Small intestine (tissue), 16 donors: ENCODE data around the gene AGK. TPM values are rescaled to one million over a fixed set of nuclear protein-coding genes. Genes with fewer than 3 reads are reported as not detected.
A peak's percentile ranks its signal among the peaks of the same experiment; 100 is the strongest.

Experiments
- DNase-seq, 2 donors: peaks; one replicate each; pipeline versions ENCODE4 v3.0.0 to v3.0.0-alpha.2; 2013
- FAIRE-seq: peaks from 2 replicates; lab custom pipeline; 2012; peaks lifted over from hg19 to GRCh38; lab: Jason Lieb, UNC
- H3K27ac ChIP-seq, 3 donors: one replicate each; pipeline ENCODE4 v1.5.1; 2013; ENCODE audit warnings: low read length in 2 of 3, mild to moderate bottlenecking in 2 of 3, control low read depth in 1 of 3, inconsistent platforms in 1 of 3, low read depth in 1 of 3, moderate library complexity in 1 of 3
- H3K27me3 ChIP-seq, 3 donors: one replicate each; pipeline ENCODE4 v1.6.1; 2013; ENCODE audit warnings: low read length in 3 of 3, inconsistent platforms in 1 of 3; ENCODE audit not compliant: control insufficient read depth in 3 of 3, insufficient read depth in 3 of 3
- H3K36me3 ChIP-seq, 3 donors: one replicate each; pipeline ENCODE4 v1.6.1; 2013; ENCODE audit warnings: low read length in 3 of 3, inconsistent platforms in 1 of 3, low read depth in 1 of 3, mild to moderate bottlenecking in 1 of 3, moderate library complexity in 1 of 3; ENCODE audit not compliant: control insufficient read depth in 3 of 3, insufficient read depth in 2 of 3
- H3K4me1 ChIP-seq, 3 donors: one replicate each; pipeline ENCODE4 v1.6.1; 2013; ENCODE audit warnings: low read length in 2 of 3, inconsistent platforms in 1 of 3, low read depth in 1 of 3, mild to moderate bottlenecking in 1 of 3, moderate library complexity in 1 of 3; ENCODE audit not compliant: control insufficient read depth in 3 of 3, insufficient read depth in 2 of 3
- H3K4me3 ChIP-seq, 3 donors: one replicate each; pipeline ENCODE4 v1.5.1; 2013; ENCODE audit warnings: low read length in 3 of 3, control low read depth in 1 of 3, inconsistent platforms in 1 of 3, low read depth in 1 of 3, mild to moderate bottlenecking in 1 of 3, moderate library complexity in 1 of 3
- H3K9me3 ChIP-seq, 2 donors: one replicate each; pipeline ENCODE4 v1.6.1; 2013; ENCODE audit warnings: low read depth in 1 of 2, low read length in 1 of 2; ENCODE audit not compliant: control insufficient read depth in 2 of 2, insufficient read depth in 1 of 2
- WGBS, 3 donors: extraction: QIAGEN DNeasy Blood & Tissue Kit; methylation state at CpG; one replicate each; pipeline ENCODE4 v1.1.7; 2013; 5-methylcytosine and 5-hydroxymethylcytosine counted together
- long read RNA-seq, 10 donors: transcript quantifications; one replicate each; lab custom pipeline, GENCODE V29; 2026
- polyA plus RNA-seq, 4 donors: library from polyadenylated mRNA; stranded (reverse) in 3 of 4; unstranded in 1 of 4; fragments of 200-250 nt in 3 of 4; fragments of 120-200 nt in 1 of 4; gene quantifications; one replicate each; pipeline versions ENCODE4 v1.2.1 to v1.2.3, GENCODE V29; 2013
- donor health status: healthy with polysubstance abuse.
- donor health status: control.
- donor health status: control.
- donor health status: Bipolar disorder and iron deficiency.
- donor health status: healthy.

The AGK gene, protein sequence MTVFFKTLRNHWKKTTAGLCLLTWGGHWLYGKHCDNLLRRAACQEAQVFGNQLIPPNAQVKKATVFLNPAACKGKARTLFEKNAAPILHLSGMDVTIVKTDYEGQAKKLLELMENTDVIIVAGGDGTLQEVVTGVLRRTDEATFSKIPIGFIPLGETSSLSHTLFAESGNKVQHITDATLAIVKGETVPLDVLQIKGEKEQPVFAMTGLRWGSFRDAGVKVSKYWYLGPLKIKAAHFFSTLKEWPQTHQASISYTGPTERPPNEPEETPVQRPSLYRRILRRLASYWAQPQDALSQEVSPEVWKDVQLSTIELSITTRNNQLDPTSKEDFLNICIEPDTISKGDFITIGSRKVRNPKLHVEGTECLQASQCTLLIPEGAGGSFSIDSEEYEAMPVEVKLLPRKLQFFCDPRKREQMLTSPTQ
- polyA plus RNA-seq: 10 to 100 TPM in 2 of 4 donors, 1 to 10 TPM in 2; 3.2 to 23.3 (median 7.3) TPM
- long read RNA-seq, donor 1, partial matches to known transcripts: 54 of 59 reads
- long read RNA-seq, donor 1, other reads (novel, unspliced or antisense): 0 of 59 reads
- long read RNA-seq, donor 2: 0 reads
- long read RNA-seq, donor 3, partial matches to known transcripts: 0 of 1 reads
- long read RNA-seq, donor 3, other reads (novel, unspliced or antisense): 0 of 1 reads
- long read RNA-seq, donor 4: 0 reads
- long read RNA-seq, donor 5: 0 reads
- long read RNA-seq, donor 6, partial matches to known transcripts: 8 of 8 reads
- long read RNA-seq, donor 6, other reads (novel, unspliced or antisense): 0 of 8 reads
- long read RNA-seq, donor 7, partial matches to known transcripts: 0 of 4 reads
- long read RNA-seq, donor 7, other reads (novel, unspliced or antisense): 0 of 4 reads
- long read RNA-seq, donor 8: 0 reads
- long read RNA-seq, donor 9: 0 reads
- long read RNA-seq, donor 10, partial matches to known transcripts: 0 of 1 reads
- long read RNA-seq, donor 10, other reads (novel, unspliced or antisense): 0 of 1 reads

- no peak for FAIRE-seq
- Histone ChIP-seq H3K4me1 (peaks cover 0 to 7% (median 0%) of the 10 kb centered on the region in 3 donors), H3K4me3 (peak within 1 kb of the TSS; percentile 65 to 94 (median 85)), H3K27me3 (no peaks in the 10 kb centered on the region), H3K36me3 (peaks cover 0 to 2% (median 0%) of the 10 kb centered on the region in 3 donors), H3K9me3 (no peaks in the 10 kb centered on the region), H3K27ac (peak within 1 kb of the TSS in 2 of 3 donors; percentile 33 to 36)
- peak; percentile 67 to 86 for DNase-seq
- WGBS, 3 donors: 0 to 1% (median 0%) methylated on average over 59 to 66 of the region's 66 CpGs
Observed at GRCh38 chr7:141551094-141551781, at the start of gene AGK. TSS of gene AGK (plus strand) at chr7:141551410. CDS start at chr7:141555467, 4,057 bp downstream.

- H3K4me1 ChIP-seq: no peaks in the 10 kb centered on the region
- 78 to 93% (median 84%) methylated on average over 2 of the region's 2 CpGs for WGBS, 3 donors
- DNase-seq (no peak), FAIRE-seq (no peak)
- H3K9me3 ChIP-seq: no peaks in the 10 kb centered on the region
- no peaks in the 10 kb centered on the region for H3K36me3 ChIP-seq
- no peak overlapping the region for H3K4me3 ChIP-seq
- H3K27me3 ChIP-seq: peaks cover 0 to 5% (median 0%) of the 10 kb centered on the region in 3 donors
- H3K27ac ChIP-seq: no peak overlapping the region
Observed at GRCh38 chr7:141501451-141501850, 49.8 kb upstream of the AGK start.

GRCh38 chr7:141511316-141511675 is 39.9 kb upstream of the AGK start:
- Histone ChIP-seq H3K27ac (no peak overlapping the region), H3K27me3 (peaks cover 0 to 33% (median 20%) of the 10 kb centered on the region in 3 donors)
- FAIRE-seq: no peak

GRCh38 chr7:141511676-141512396 is 39.4 kb upstream of the AGK start:
- Histone ChIP-seq H3K9me3 (no peaks in the 10 kb centered on the region), H3K27me3 (peaks cover 0 to 34% (median 20%) of the 10 kb centered on the region in 3 donors)

More at GRCh38 chr7:141511316-141511675, 39.9 kb upstream of the AGK start:
- WGBS, 3 donors: 0 to 8% (median 5%) methylated on average over 7 to 8 of the region's 8 CpGs
- H3K9me3 ChIP-seq: no peaks in the 10 kb centered on the region
- DNase-seq: peak in 1 of 2 donors; percentile 11
- peak overlapping the region in 1 of 3 donors; percentile 30 for H3K4me3 ChIP-seq
- no peaks in the 10 kb centered on the region for H3K36me3 ChIP-seq
- H3K4me1 ChIP-seq: peaks cover 0 to 6% (median 0%) of the 10 kb centered on the region in 3 donors

GRCh38 chr7:141512597-141512996 is 38.6 kb upstream of the AGK start:
- no peaks in the 10 kb centered on the region for H3K36me3 ChIP-seq
- H3K9me3 ChIP-seq: no peaks in the 10 kb centered on the region
- peaks cover 0 to 6% (median 0%) of the 10 kb centered on the region in 3 donors for H3K4me1 ChIP-seq
- H3K27ac ChIP-seq: no peak overlapping the region
- WGBS, 3 donors: 71 to 85% (median 76%) methylated on average over 2 of the region's 2 CpGs
- no peak overlapping the region for H3K4me3 ChIP-seq
- DNase-seq (no peak), FAIRE-seq (no peak)
- H3K27me3 ChIP-seq: peaks cover 0 to 34% (median 20%) of the 10 kb centered on the region in 3 donors

More at GRCh38 chr7:141511676-141512396, 39.4 kb upstream of the AGK start:
- H3K36me3 ChIP-seq: no peaks in the 10 kb centered on the region
- 2 to 6% (median 6%) methylated on average over 33 to 36 of the region's 36 CpGs for WGBS, 3 donors
- H3K27ac ChIP-seq: no peak overlapping the region
- peaks cover 0 to 6% (median 0%) of the 10 kb centered on the region in 3 donors for H3K4me1 ChIP-seq
- H3K4me3 ChIP-seq: peak overlapping the region in 2 of 3 donors; percentile 2 to 30
- DNase-seq (peak; percentile 15 to 37), FAIRE-seq (no peak)

GRCh38 chr7:141513720-141514119 is 37.5 kb upstream of the AGK start:
- 90 to 100% (median 91%) methylated on average over 1 of the region's 1 CpG for WGBS, 3 donors
- Histone ChIP-seq H3K4me3 (no peak overlapping the region), H3K27ac (no peak overlapping the region), H3K9me3 (no peaks in the 10 kb centered on the region), H3K36me3 (no peaks in the 10 kb centered on the region), H3K27me3 (peaks cover 0 to 34% (median 20%) of the 10 kb centered on the region in 3 donors), H3K4me1 (peaks cover 0 to 6% (median 0%) of the 10 kb centered on the region in 3 donors)
- no peak for DNase-seq
- FAIRE-seq: no peak

DNA sequence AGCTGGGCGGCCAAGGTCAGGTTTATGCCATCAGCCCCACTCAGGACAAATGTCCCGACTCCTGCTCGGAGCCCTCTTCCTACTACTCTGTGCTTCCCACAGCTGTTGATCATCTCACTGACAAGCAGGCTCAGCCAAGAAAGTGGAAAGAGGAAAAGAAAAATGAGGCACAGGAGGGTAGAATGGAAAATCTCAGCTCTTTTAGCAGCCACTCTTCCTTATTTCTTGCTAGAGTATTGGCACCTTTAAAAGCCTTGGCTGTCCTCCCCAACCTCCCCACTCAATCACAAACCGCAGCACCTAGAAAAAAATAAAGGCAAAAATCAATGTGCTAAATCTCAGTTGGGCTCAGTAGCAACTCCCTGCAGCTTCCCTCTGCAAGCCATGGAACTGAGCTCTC is 35.3 kb upstream of the AGK start:
- Histone ChIP-seq H3K9me3 (no peaks in the 10 kb centered on the region), H3K27me3 (peaks cover 0 to 24% (median 14%) of the 10 kb centered on the region in 3 donors), H3K4me1 (peaks cover 0 to 6% (median 0%) of the 10 kb centered on the region in 3 donors), H3K36me3 (no peaks in the 10 kb centered on the region), H3K4me3 (no peak overlapping the region), H3K27ac (no peak overlapping the region)
- FAIRE-seq: no peak
- no peak for DNase-seq
- WGBS, 3 donors: 65 to 75% (median 72%) methylated on average over 4 of the region's 4 CpGs
